DND-41 (cell line): ENCODE measurements around the gene TCP10L.

ENCODE experiments used
- CTCF ChIP-seq: IDR thresholded peaks from 2 replicates; pipeline ENCODE4 v1.5.1; 2012; ENCODE audit warnings: borderline replicate concordance, low read length, moderate library complexity, mild to moderate bottlenecking; ENCODE audit not compliant: poor library complexity, severe bottlenecking; ENCODE audit errors: extremely low read depth
- EZH2 ChIP-seq: IDR thresholded peaks from 3 replicates; pipeline ENCODE4 v1.6.1; 2012; ENCODE audit warnings: borderline replicate concordance, low read depth, mild to moderate bottlenecking, moderate library complexity, low read length, inconsistent platforms; ENCODE audit not compliant: severe bottlenecking

- TF ChIP-seq CTCF (no peak), EZH2 (no peak)
These were observed 14.9 kb downstream of the TCP10L start for GRCh38 chr21:32570456-32570855.
